GM23338 (cell line): ENCODE data around the gene ADGRD1. TPM values are rescaled to one million over a fixed set of nuclear protein-coding genes. Genes with fewer than 3 reads are reported as not detected.

Experiments used
- ATAC-seq: fragments of 200-7000 bp; cut with Tn5 transposase; 3 replicates; pipeline ENCODE4 v1.9.1; 2020
- DNase-seq: peaks from one replicate; pipeline ENCODE4 v3.0.0-alpha.2; 2015; ENCODE audit warnings: low spot score
- H2AFZ ChIP-seq: fragments of 200-600 bp; sonication (generic); 2 replicates; pipeline ENCODE4 v1.8.0; 2016; ENCODE audit warnings: antibody characterized with exemption, mild to moderate bottlenecking, moderate library complexity
- H3F3A ChIP-seq: fragments of 200-600 bp; sonication (generic); replicated peaks from 2 replicates; pipeline ENCODE4 v1.8.0; 2017; ENCODE audit warnings: antibody characterized with exemption, mixed run types, low read depth
- H3K27ac ChIP-seq: fragments of 200-600 bp; sonication (generic); 2 replicates; pipeline ENCODE4 v1.6.1; 2016; ENCODE audit warnings: low read depth
- H3K27me3 ChIP-seq: fragments of 200-600 bp; sonication (generic); 2 replicates; pipeline ENCODE4 v1.8.0; 2016; ENCODE audit warnings: mild to moderate bottlenecking, mixed run types, moderate library complexity; ENCODE audit not compliant: insufficient read depth
- H3K36me3 ChIP-seq: fragments of 200-600 bp; sonication (generic); 2 replicates; pipeline ENCODE4 v1.8.0; 2016; ENCODE audit warnings: mild to moderate bottlenecking; ENCODE audit not compliant: insufficient read depth
- H3K4me1 ChIP-seq: fragments of 200-600 bp; sonication (generic); 2 replicates; pipeline ENCODE4 v1.8.0; 2016; ENCODE audit warnings: mild to moderate bottlenecking, moderate library complexity; ENCODE audit not compliant: insufficient read depth
- H3K4me2 ChIP-seq: fragments of 200-600 bp; sonication (generic); 2 replicates; pipeline ENCODE4 v1.7.1; 2017; ENCODE audit warnings: mixed run types
- H3K4me3 ChIP-seq: fragments of 200-600 bp; sonication (generic); 2 replicates; pipeline ENCODE4 v1.6.1; 2016; ENCODE audit warnings: mixed run types
- H3K79me2 ChIP-seq: fragments of 200-600 bp; sonication (generic); replicated peaks from 2 replicates; pipeline ENCODE4 v1.8.0; 2017; ENCODE audit warnings: mild to moderate bottlenecking; ENCODE audit not compliant: insufficient read depth
- H3K9me2 ChIP-seq: fragments of 200-600 bp; sonication (generic); 2 replicates; pipeline ENCODE4 v1.8.0; 2017; ENCODE audit not compliant: insufficient read depth
- H4K20me1 ChIP-seq: fragments of 200-600 bp; sonication (generic); replicated peaks from 2 replicates; pipeline ENCODE4 v1.8.0; 2017; ENCODE audit warnings: mild to moderate bottlenecking; ENCODE audit not compliant: insufficient read depth
- H3K27ac Mint-ChIP-seq: 2 replicates; pipeline ENCODE4 v1.8.0; 2020; ENCODE audit warnings: inconsistent platforms, mild to moderate bottlenecking, moderate library complexity, mixed read lengths
- H3K27me3 Mint-ChIP-seq: 3 replicates; pipeline ENCODE4 v1.8.0; 2022; ENCODE audit warnings: low read depth, mild to moderate bottlenecking, moderate library complexity, mixed read lengths, inconsistent platforms; ENCODE audit not compliant: insufficient read depth, poor library complexity
- H3K36me3 Mint-ChIP-seq: 3 replicates; pipeline ENCODE4 v1.8.0; 2021; ENCODE audit warnings: low read depth, mild to moderate bottlenecking, inconsistent platforms, moderate library complexity, mixed read lengths
- H3K4me1 Mint-ChIP-seq: 3 replicates; pipeline ENCODE4 v1.8.0; 2020; ENCODE audit warnings: mild to moderate bottlenecking, inconsistent platforms, mixed read lengths
- H3K4me3 Mint-ChIP-seq: 3 replicates; pipeline ENCODE4 v1.8.0; 2021; ENCODE audit warnings: moderate library complexity, mild to moderate bottlenecking, inconsistent platforms, mixed read lengths
- H3K9me3 Mint-ChIP-seq: 3 replicates; pipeline ENCODE4 v1.8.0; 2020; ENCODE audit warnings: moderate library complexity, mild to moderate bottlenecking, inconsistent platforms, mixed read lengths
- CREB1 ChIP-seq: fragments of 250-450 bp; sonication (Bioruptor Pico); IDR thresholded peaks from 2 replicates; pipeline ENCODE4 v1.5.0; 2020; ENCODE audit warnings: low read depth, mild to moderate bottlenecking, moderate library complexity
- EZH2 ChIP-seq: fragments of 200-600 bp; sonication (generic); IDR thresholded peaks from one replicate; pipeline ENCODE4 v1.8.0; 2017; ENCODE audit warnings: antibody characterized with exemption, mild to moderate bottlenecking, low read depth; ENCODE audit not compliant: unreplicated experiment
- EZH2phosphoT487 ChIP-seq: fragments of 200-600 bp; sonication (generic); IDR thresholded peaks from one replicate; pipeline ENCODE4 v1.8.1; 2018; ENCODE audit warnings: antibody characterized with exemption; ENCODE audit not compliant: unreplicated experiment
- NANOG ChIP-seq: IDR thresholded peaks from 2 replicates; pipeline ENCODE4 v1.6.1; 2016; ENCODE audit warnings: antibody characterized with exemption, borderline replicate concordance
- POLR2AphosphoS5 ChIP-seq: IDR thresholded peaks from 2 replicates; pipeline ENCODE4 v1.6.1; 2016; ENCODE audit warnings: antibody characterized with exemption, low read depth
- STAT1 ChIP-seq: IDR thresholded peaks from one replicate; pipeline ENCODE4 v1.6.1; 2016; ENCODE audit warnings: antibody characterized with exemption; ENCODE audit not compliant: unreplicated experiment
- ZNF114 ChIP-seq: fragments of 250-450 bp; sonication (Bioruptor Pico); IDR thresholded peaks from 2 replicates; pipeline ENCODE4 v1.5.0; 2020; ENCODE audit warnings: mild to moderate bottlenecking, moderate library complexity
- ZNF331 ChIP-seq: fragments of 250-450 bp; sonication (Bioruptor Pico); IDR thresholded peaks from 2 replicates; pipeline ENCODE4 v1.5.0; 2020; ENCODE audit warnings: low read depth, mild to moderate bottlenecking, moderate library complexity
- polyA plus RNA-seq: library from polyadenylated mRNA; unstranded; fragments of >200 nt; fragmentation: Nextera tagmentation; extraction: Ambion mirVana; gene quantifications from 2 replicates; pipeline ENCODE4 v1.2.1, GENCODE V29; 2016
- total RNA-seq: library from RNA; depleted of rRNA; stranded (reverse); fragments of >200 nt; shearing (Covaris generic); gene quantifications from 2 replicates; pipeline ENCODE4 v1.2.3, GENCODE V29; 2014
- TF ChIP-seq, protein P1 (sequence below): IDR thresholded peaks from 2 replicates; pipeline ENCODE4 v1.6.1; 2016; ENCODE audit warnings: antibody characterized with exemption
- TF ChIP-seq, protein P2 (sequence below), 2 experiments: fragments of 200-600 bp in 1 of 2; sonication (generic) in 1 of 2; conservative IDR thresholded peaks; 2 replicates each; pipeline versions ENCODE4 v1.5.1 to v1.6.1; 2016 to 2017; ENCODE audit warnings: antibody characterized with exemption in 2 of 2, low read depth in 2 of 2, mild to moderate bottlenecking in 2 of 2, moderate library complexity in 1 of 2
- TF ChIP-seq, protein P3 (sequence below): fragments of 250-450 bp; sonication (Bioruptor Pico); IDR thresholded peaks from 2 replicates; pipeline ENCODE4 v1.5.0; 2020; ENCODE audit warnings: mild to moderate bottlenecking, moderate library complexity

ADGRD1 gene
- total and polyA plus RNA-seq, 2 experiments from 2014 or later, result 1.4 TPM; not detected in 1

DNA sequence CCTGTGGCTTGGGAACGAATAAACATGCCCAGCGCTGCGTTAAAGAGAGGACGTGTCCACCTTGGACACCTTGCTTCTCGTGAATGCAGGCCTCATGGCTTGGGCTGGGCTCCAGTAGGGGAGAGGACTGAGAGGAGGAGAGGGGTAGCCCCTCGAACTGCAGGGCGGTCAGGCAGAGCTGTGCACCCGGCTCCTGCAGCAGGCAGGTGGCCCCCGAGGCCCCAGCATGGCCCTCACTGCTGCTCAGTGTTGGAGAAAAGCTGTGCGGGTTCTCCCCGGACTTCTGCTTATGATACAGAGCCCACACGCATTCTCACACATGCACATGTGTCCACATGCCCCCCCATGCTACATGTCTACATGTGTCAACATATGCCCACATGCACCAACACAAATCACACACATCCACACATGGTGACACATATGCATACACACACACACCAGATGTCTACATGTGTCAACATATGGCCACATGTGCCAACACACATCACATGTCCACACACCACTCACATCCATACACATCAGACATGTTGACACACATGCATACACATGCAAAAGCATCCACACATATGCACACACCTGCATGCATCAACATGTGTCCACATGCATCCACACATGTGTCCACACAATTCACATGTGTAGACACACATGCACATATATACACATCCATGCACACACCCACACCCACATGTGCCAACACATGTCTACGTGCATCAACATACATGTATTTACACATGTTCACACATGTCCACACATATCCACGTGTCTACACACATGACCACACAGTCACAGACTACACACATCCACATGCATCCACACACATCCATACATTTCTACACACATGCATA lies 3.0 kb downstream of the ADGRD1 start:
- no peaks in the 10 kb centered on the region for H3K27me3 ChIP-seq
- no peak for TF ChIP-seq EZH2phosphoT487
- TF ChIP-seq, protein P1, sequence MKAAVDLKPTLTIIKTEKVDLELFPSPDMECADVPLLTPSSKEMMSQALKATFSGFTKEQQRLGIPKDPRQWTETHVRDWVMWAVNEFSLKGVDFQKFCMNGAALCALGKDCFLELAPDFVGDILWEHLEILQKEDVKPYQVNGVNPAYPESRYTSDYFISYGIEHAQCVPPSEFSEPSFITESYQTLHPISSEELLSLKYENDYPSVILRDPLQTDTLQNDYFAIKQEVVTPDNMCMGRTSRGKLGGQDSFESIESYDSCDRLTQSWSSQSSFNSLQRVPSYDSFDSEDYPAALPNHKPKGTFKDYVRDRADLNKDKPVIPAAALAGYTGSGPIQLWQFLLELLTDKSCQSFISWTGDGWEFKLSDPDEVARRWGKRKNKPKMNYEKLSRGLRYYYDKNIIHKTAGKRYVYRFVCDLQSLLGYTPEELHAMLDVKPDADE, result no peak
- H3K4me3 Mint-ChIP-seq, result no peak overlapping the region
- ATAC-seq, result no peak
- H3K27me3 Mint-ChIP-seq, result peaks cover 5% of the 10 kb centered on the region
- H3K4me2 ChIP-seq, result no peak overlapping the region
- H2AFZ ChIP-seq, result no peak overlapping the region
- H3K27ac Mint-ChIP-seq, result no peak overlapping the region
- H3K27ac ChIP-seq, result no peak overlapping the region
- no peak overlapping the region for H3K4me3 ChIP-seq
- H3K36me3 Mint-ChIP-seq, result no peaks in the 10 kb centered on the region
- no peaks in the 10 kb centered on the region for H4K20me1 ChIP-seq
- H3K9me3 Mint-ChIP-seq, result no peaks in the 10 kb centered on the region
- no peak for DNase-seq
- H3K79me2 ChIP-seq, result no peaks in the 10 kb centered on the region
- H3F3A ChIP-seq, result peaks cover 9% of the 10 kb centered on the region
- peaks cover 16% of the 10 kb centered on the region for H3K4me1 ChIP-seq
- peaks cover 4% of the 10 kb centered on the region; the same call in 1 of the 2 replicates for H3K9me2 ChIP-seq
- no peaks in the 10 kb centered on the region for H3K36me3 ChIP-seq
- peaks cover 27% of the 10 kb centered on the region for H3K4me1 Mint-ChIP-seq

DNA sequence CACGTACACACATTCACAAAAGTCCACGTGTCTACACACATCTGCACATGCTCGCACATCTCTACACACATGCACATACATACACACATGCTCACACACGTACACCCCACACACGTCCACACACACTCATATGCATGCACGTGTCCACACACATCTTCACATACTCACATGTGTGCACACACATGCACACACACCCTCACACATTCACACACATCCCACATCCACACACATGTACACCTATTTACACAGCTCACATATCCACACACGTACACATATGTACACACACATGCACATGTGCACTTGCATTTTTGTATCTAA lies 3.6 kb downstream of the ADGRD1 start:
- H3K36me3 ChIP-seq, result no peaks in the 10 kb centered on the region
- no peak overlapping the region for H2AFZ ChIP-seq
- H3K4me1 ChIP-seq, result peaks cover 14% of the 10 kb centered on the region
- H3K79me2 ChIP-seq, result no peaks in the 10 kb centered on the region
- Mint-ChIP-seq H3K9me3 (no peaks in the 10 kb centered on the region), H3K36me3 (no peaks in the 10 kb centered on the region), H3K27me3 (peaks cover 6% of the 10 kb centered on the region), H3K4me3 (no peak overlapping the region), H3K27ac (no peak overlapping the region), H3K4me1 (peaks cover 21% of the 10 kb centered on the region)
- H3K27me3 ChIP-seq, result no peaks in the 10 kb centered on the region
- H4K20me1 ChIP-seq, result no peaks in the 10 kb centered on the region
- no peak for ATAC-seq
- no peak overlapping the region for H3K4me2 ChIP-seq
- no peak overlapping the region for H3K4me3 ChIP-seq
- H3F3A ChIP-seq, result peaks cover 9% of the 10 kb centered on the region
- no peak for DNase-seq
- H3K27ac ChIP-seq, result no peak overlapping the region
- peaks cover 4% of the 10 kb centered on the region; the same call in 1 of the 2 replicates for H3K9me2 ChIP-seq
- TF ChIP-seq ZNF114 (CRISPR knock-in tag) (no peak), STAT1 (no peak), EZH2 (no peak), ZNF331 (CRISPR knock-in tag) (no peak), CREB1 (CRISPR knock-in tag) (no peak), NANOG (no peak), EZH2phosphoT487 (no peak), POLR2AphosphoS5 (no peak)
- TF ChIP-seq, protein P2, sequence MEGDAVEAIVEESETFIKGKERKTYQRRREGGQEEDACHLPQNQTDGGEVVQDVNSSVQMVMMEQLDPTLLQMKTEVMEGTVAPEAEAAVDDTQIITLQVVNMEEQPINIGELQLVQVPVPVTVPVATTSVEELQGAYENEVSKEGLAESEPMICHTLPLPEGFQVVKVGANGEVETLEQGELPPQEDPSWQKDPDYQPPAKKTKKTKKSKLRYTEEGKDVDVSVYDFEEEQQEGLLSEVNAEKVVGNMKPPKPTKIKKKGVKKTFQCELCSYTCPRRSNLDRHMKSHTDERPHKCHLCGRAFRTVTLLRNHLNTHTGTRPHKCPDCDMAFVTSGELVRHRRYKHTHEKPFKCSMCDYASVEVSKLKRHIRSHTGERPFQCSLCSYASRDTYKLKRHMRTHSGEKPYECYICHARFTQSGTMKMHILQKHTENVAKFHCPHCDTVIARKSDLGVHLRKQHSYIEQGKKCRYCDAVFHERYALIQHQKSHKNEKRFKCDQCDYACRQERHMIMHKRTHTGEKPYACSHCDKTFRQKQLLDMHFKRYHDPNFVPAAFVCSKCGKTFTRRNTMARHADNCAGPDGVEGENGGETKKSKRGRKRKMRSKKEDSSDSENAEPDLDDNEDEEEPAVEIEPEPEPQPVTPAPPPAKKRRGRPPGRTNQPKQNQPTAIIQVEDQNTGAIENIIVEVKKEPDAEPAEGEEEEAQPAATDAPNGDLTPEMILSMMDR (conservative IDR thresholded peaks at IDR 0.05; ENCODE audit: low read depth in 2 of 2), result no peak
- TF ChIP-seq, protein P1, result no peak
- TF ChIP-seq, protein P3, sequence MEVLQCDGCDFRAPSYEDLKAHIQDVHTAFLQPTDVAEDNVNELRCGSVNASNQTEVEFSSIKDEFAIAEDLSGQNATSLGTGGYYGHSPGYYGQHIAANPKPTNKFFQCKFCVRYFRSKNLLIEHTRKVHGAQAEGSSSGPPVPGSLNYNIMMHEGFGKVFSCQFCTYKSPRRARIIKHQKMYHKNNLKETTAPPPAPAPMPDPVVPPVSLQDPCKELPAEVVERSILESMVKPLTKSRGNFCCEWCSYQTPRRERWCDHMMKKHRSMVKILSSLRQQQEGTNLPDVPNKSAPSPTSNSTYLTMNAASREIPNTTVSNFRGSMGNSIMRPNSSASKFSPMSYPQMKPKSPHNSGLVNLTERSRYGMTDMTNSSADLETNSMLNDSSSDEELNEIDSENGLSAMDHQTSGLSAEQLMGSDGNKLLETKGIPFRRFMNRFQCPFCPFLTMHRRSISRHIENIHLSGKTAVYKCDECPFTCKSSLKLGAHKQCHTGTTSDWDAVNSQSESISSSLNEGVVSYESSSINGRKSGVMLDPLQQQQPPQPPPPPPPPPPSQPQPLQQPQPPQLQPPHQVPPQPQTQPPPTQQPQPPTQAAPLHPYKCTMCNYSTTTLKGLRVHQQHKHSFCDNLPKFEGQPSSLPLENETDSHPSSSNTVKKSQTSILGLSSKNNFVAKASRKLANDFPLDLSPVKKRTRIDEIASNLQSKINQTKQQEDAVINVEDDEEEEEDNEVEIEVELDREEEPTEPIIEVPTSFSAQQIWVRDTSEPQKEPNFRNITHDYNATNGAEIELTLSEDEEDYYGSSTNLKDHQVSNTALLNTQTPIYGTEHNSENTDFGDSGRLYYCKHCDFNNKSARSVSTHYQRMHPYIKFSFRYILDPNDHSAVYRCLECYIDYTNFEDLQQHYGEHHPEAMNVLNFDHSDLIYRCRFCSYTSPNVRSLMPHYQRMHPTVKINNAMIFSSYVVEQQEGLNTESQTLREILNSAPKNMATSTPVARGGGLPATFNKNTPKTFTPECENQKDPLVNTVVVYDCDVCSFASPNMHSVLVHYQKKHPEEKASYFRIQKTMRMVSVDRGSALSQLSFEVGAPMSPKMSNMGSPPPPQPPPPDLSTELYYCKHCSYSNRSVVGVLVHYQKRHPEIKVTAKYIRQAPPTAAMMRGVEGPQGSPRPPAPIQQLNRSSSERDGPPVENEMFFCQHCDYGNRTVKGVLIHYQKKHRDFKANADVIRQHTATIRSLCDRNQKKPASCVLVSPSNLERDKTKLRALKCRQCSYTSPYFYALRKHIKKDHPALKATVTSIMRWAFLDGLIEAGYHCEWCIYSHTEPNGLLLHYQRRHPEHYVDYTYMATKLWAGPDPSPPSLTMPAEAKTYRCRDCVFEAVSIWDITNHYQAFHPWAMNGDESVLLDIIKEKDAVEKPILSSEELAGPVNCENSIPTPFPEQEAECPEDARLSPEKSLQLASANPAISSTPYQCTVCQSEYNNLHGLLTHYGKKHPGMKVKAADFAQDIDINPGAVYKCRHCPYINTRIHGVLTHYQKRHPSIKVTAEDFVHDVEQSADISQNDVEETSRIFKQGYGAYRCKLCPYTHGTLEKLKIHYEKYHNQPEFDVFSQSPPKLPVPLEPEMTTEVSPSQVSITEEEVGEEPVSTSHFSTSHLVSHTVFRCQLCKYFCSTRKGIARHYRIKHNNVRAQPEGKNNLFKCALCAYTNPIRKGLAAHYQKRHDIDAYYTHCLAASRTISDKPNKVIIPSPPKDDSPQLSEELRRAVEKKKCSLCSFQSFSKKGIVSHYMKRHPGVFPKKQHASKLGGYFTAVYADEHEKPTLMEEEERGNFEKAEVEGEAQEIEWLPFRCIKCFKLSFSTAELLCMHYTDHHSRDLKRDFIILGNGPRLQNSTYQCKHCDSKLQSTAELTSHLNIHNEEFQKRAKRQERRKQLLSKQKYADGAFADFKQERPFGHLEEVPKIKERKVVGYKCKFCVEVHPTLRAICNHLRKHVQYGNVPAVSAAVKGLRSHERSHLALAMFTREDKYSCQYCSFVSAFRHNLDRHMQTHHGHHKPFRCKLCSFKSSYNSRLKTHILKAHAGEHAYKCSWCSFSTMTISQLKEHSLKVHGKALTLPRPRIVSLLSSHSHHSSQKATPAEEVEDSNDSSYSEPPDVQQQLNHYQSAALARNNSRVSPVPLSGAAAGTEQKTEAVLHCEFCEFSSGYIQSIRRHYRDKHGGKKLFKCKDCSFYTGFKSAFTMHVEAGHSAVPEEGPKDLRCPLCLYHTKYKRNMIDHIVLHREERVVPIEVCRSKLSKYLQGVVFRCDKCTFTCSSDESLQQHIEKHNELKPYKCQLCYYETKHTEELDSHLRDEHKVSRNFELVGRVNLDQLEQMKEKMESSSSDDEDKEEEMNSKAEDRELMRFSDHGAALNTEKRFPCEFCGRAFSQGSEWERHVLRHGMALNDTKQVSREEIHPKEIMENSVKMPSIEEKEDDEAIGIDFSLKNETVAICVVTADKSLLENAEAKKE (CRISPR knock-in tag), result no peak
